HCT116 (cell line): ENCODE data around the gene BBS2. TPM values are rescaled to one million over a fixed set of nuclear protein-coding genes. Genes with fewer than 3 reads are reported as not detected.

Source experiments
- ATAC-seq: fragments of 200-7000 bp; cut with Tn5 transposase; 2 replicates; pipeline ENCODE4 v1.9.1; 2020; ENCODE audit warnings: mild to moderate bottlenecking, moderate library complexity
- Bru-seq: library from RNA; stranded (reverse); fragments of 400-500 nt; gene quantifications from one replicate; lab custom pipeline; 2021; lab: Mats Ljungman, UMichigan
- BruChase-seq, 2 experiments: library from RNA; stranded (reverse); fragments of 400-500 nt; gene quantifications; one replicate each; lab custom pipeline; 2021; lab: Mats Ljungman, UMichigan
- BruUV-seq: library from RNA; stranded (reverse); fragments of 400-500 nt; replicated peaks from 2 replicates; lab custom pipeline; 2021; lab: Mats Ljungman, UMichigan
- CTCF ChIA-PET: fragments of 300-600 bp; sonication (Branson Sonifier 250); formaldehyde crosslinking; loops from one replicate; lab custom pipeline; 2021; ENCODE audit warnings: antibody characterized with exemption; lab: Charles Lee
- POLR2A ChIA-PET: fragments of 300-600, 350-600 bp; sonication (Branson Sonifier 250); formaldehyde crosslinking; loops from one replicate; lab custom pipeline; 2021; ENCODE audit warnings: antibody characterized with exemption; lab: Charles Lee
- RAD21 ChIA-PET, 2 experiments: fragments of 300-600 bp; sonication (Branson Sonifier 250); formaldehyde crosslinking; loops; one replicate each; lab custom pipeline; 2023; ENCODE audit warnings: low total read pairs in 2 of 2; ENCODE audit not compliant: uncharacterized antibody in 2 of 2, unreplicated experiment in 2 of 2, low non-redundant PET in 1 of 2; lab: Charles Lee
- DNase-seq: peaks from one replicate; pipeline ENCODE4 v3.0.0-alpha.2; 2010; ENCODE audit warnings: low read depth, low spot score
- H2AFZ ChIP-seq: fragments of 200-600 bp; shearing (Covaris generic), sonication (generic); 2 replicates; pipeline ENCODE4 v1.6.1; 2017; ENCODE audit warnings: low read depth, mixed run types, mixed read lengths, antibody characterized with exemption, low read length; ENCODE audit not compliant: poor library complexity, severe bottlenecking
- H3K27ac ChIP-seq: 2 replicates; pipeline ENCODE4 v1.5.1; 2012; ENCODE audit warnings: low read depth, low read length
- H3K27me3 ChIP-seq: fragments of 200-600 bp; sonication (generic); 2 replicates; pipeline ENCODE4 v1.6.1; 2016; ENCODE audit warnings: mixed run types, low read length, mixed read lengths; ENCODE audit not compliant: insufficient read depth
- H3K36me3 ChIP-seq, 2 experiments: fragments of 200-500 bp in 1 of 2; fragments of 200-600 bp in 1 of 2; sonication (Bioruptor generic) in 1 of 2; sonication (generic) in 1 of 2; 2 replicates each; pipeline versions ENCODE4 v1.5.1 to v1.6.1; 2014 to 2016; ENCODE audit warnings: low read length in 2 of 2, inconsistent platforms in 1 of 2, mixed read lengths in 1 of 2, mixed run types in 1 of 2; ENCODE audit not compliant: insufficient read depth in 2 of 2, control insufficient read depth in 1 of 2
- H3K4me1 ChIP-seq, 2 experiments: fragments of 200-600 bp in 1 of 2; sonication (generic) in 1 of 2; 2 replicates each; pipeline versions ENCODE4 v1.5.1 to v1.6.1; 2012 to 2017; ENCODE audit warnings: low read length in 2 of 2, inconsistent platforms in 1 of 2, mild to moderate bottlenecking in 1 of 2, mixed read lengths in 1 of 2, mixed run types in 1 of 2, moderate library complexity in 1 of 2; ENCODE audit not compliant: insufficient read depth in 2 of 2, control insufficient read depth in 1 of 2
- H3K4me2 ChIP-seq: fragments of 200-600 bp; sonication (generic); 2 replicates; pipeline ENCODE4 v1.6.1; 2017; ENCODE audit warnings: mixed run types, low read length, mixed read lengths
- H3K4me3 ChIP-seq, 2 experiments: fragments of 200-600 bp in 1 of 2; sonication (generic) in 1 of 2; replicated peaks in 1 of 2; 2 replicates each; pipeline ENCODE4 v1.5.1; 2011 to 2016; ENCODE audit warnings: low read length in 2 of 2, control low read depth in 1 of 2, low read depth in 1 of 2, mild to moderate bottlenecking in 1 of 2, mixed read lengths in 1 of 2, mixed run types in 1 of 2
- H3K79me2 ChIP-seq: fragments of 200-600 bp; sonication (generic); 2 replicates; pipeline ENCODE4 v1.6.1; 2017; ENCODE audit warnings: mild to moderate bottlenecking, mixed run types, low read length, moderate library complexity, mixed read lengths; ENCODE audit not compliant: insufficient read depth
- H3K9ac ChIP-seq: fragments of 200-600 bp; sonication (generic); 2 replicates; pipeline ENCODE4 v1.6.1; 2016; ENCODE audit warnings: low read length, mixed read lengths
- H3K9me2 ChIP-seq: fragments of 200-600 bp; sonication (generic), shearing (Covaris generic); 2 replicates; pipeline ENCODE4 v1.6.1; 2017; ENCODE audit warnings: mixed run types, mild to moderate bottlenecking, moderate library complexity; ENCODE audit not compliant: insufficient read depth
- H3K9me3 ChIP-seq, 2 experiments: fragments of 200-500 bp in 1 of 2; fragments of 200-600 bp in 1 of 2; sonication (Bioruptor generic) in 1 of 2; sonication (generic) in 1 of 2; 2 replicates each; pipeline ENCODE4 v1.6.1; 2014 to 2017; ENCODE audit warnings: low read length in 2 of 2, mixed read lengths in 2 of 2, inconsistent platforms in 1 of 2, low read depth in 1 of 2, mild to moderate bottlenecking in 1 of 2, mixed run types in 1 of 2, moderate library complexity in 1 of 2; ENCODE audit not compliant: control insufficient read depth in 1 of 2, insufficient read depth in 1 of 2
- H4K20me1 ChIP-seq: fragments of 200-600 bp; sonication (generic), shearing (Covaris generic); 2 replicates; pipeline ENCODE4 v1.6.1; 2017; ENCODE audit warnings: mixed run types, mild to moderate bottlenecking, moderate library complexity; ENCODE audit not compliant: insufficient read depth
- CBX3 ChIP-seq: IDR thresholded peaks from 2 replicates; pipeline ENCODE4 v1.6.1; 2012; ENCODE audit warnings: low read depth
- ELF1 ChIP-seq: IDR thresholded peaks from 2 replicates; pipeline ENCODE4 v1.6.1; 2012; ENCODE audit warnings: low read depth, borderline replicate concordance
- EZH2 ChIP-seq: fragments of 200-600 bp; sonication (generic); IDR thresholded peaks from 2 replicates; pipeline ENCODE4 v1.6.1; 2017; ENCODE audit warnings: antibody characterized with exemption, mixed run types
- FOSL1 ChIP-seq: IDR thresholded peaks from 2 replicates; pipeline ENCODE4 v1.6.1; 2012; ENCODE audit warnings: low read depth
- JUND ChIP-seq: IDR thresholded peaks from 2 replicates; pipeline ENCODE4 v1.6.1; 2012
- POLR2A ChIP-seq: IDR thresholded peaks from 2 replicates; pipeline ENCODE4 v1.7.0; 2011; ENCODE audit warnings: borderline replicate concordance; ENCODE audit not compliant: insufficient read depth, insufficient read length; ENCODE audit errors: extremely low read depth
- POLR2AphosphoS5 ChIP-seq: IDR thresholded peaks from 2 replicates; pipeline ENCODE4 v1.6.1; 2011; ENCODE audit warnings: mild to moderate bottlenecking, low read depth, low read length, moderate library complexity
- SRF ChIP-seq: IDR thresholded peaks from 2 replicates; pipeline ENCODE4 v1.6.1; 2012; ENCODE audit warnings: low read depth
- TCF7L2 ChIP-seq: IDR thresholded peaks from 2 replicates; pipeline ENCODE4 v1.7.0; 2011; ENCODE audit warnings: borderline replicate concordance, inconsistent platforms; ENCODE audit not compliant: insufficient read depth, insufficient read length; ENCODE audit errors: extremely low read depth
- YY1 ChIP-seq: IDR thresholded peaks from 2 replicates; pipeline ENCODE4 v1.6.1; 2011; ENCODE audit warnings: low read length, low read depth, moderate library complexity, mild to moderate bottlenecking; ENCODE audit not compliant: insufficient replicate concordance; ENCODE audit errors: extremely low read depth
- ZFX ChIP-seq: fragments of 450-650 bp; IDR thresholded peaks from 2 replicates; pipeline ENCODE4 v1.6.1; 2017
- ZNF274 ChIP-seq: fragments of 200-500 bp; sonication (Bioruptor generic); IDR thresholded peaks from 2 replicates; pipeline ENCODE4 v1.6.1; 2014; ENCODE audit warnings: mild to moderate bottlenecking, low read depth, low read length, inconsistent platforms
- intact Hi-C: fragments of 100-400 bp; cut with micrococcal nuclease; formaldehyde crosslinking; loops from 2 replicates; pipeline ENCODE4 v1.10.0; 2022
- long read RNA-seq: library from polyadenylated mRNA; unstranded; transcript quantifications from one replicate; pipeline ENCODE4 v2.0.0, GENCODE V29; 2021; ENCODE audit not compliant: unreplicated experiment
- polyA plus RNA-seq: library from polyadenylated mRNA; unstranded; fragments of >200 nt; gene quantifications from 2 replicates; pipeline ENCODE4 v1.2.1, GENCODE V29; 2012; ENCODE audit warnings: missing spikeins
- total RNA-seq: library from RNA; stranded (reverse); gene quantifications from one replicate; pipeline ENCODE4 v1.2.1, GENCODE V29; 2021; ENCODE audit not compliant: unreplicated experiment

The BBS2 gene
- 26.7 TPM for total RNA-seq
- 23.7 and 23.8 TPM in 2 replicates for polyA plus RNA-seq
- percentile 57 among the genes with signal in this experiment for Bru-seq, nascent RNA
- BruChase-seq, experiment 1, labeled RNA remaining after a 6-hour chase: percentile 62 among the genes with signal in this experiment
- percentile 66 among the genes with signal in this experiment for BruChase-seq, experiment 2, labeled RNA remaining after a 2-hour chase
- long read RNA-seq, transcript BBS2-201 (17 exons, 2,963 nt): major isoform, 46 of 80 reads
- long read RNA-seq, partial matches to known transcripts: 7 of 80 reads
- long read RNA-seq, other reads (novel, unspliced or antisense): 26 of 80 reads

GRCh38 chr16:56519459-56520250 lies at the start of gene BBS2:
BBS2 (minus strand) TSS chr16:56520024; CDS start chr16:56519862, 162 bp downstream.
- RAD21 ChIA-PET: no interaction called here
- no peaks in the 10 kb centered on the region for H3K27me3 ChIP-seq
- H2AFZ ChIP-seq: peak within 1 kb of the TSS; percentile 58
- H3K27ac ChIP-seq: peak within 1 kb of the TSS; percentile 71
- H3K4me3 ChIP-seq: peak within 1 kb of the TSS; percentile 72 to 90
- BruUV-seq: no TSS peak
- peaks cover 21 to 29% of the 10 kb centered on the region in 2 experiments for H3K4me1 ChIP-seq
- no peaks in the 10 kb centered on the region for H4K20me1 ChIP-seq
- no peaks in the 10 kb centered on the region for H3K9me3 ChIP-seq
- intact Hi-C loops: no loop called here
- CTCF ChIA-PET: no interaction called here
- H3K36me3 ChIP-seq: no peaks in the 10 kb centered on the region
- DNase-seq (peak; percentile 51), ATAC-seq (peak; percentile 95)
- peak within 1 kb of the TSS; percentile 92 for H3K4me2 ChIP-seq
- peak; percentile 32; the same call in 1 of the 2 replicates for TF ChIP-seq ZFX
- no peak for TF ChIP-seq SRF
- peak; percentile 34 for TF ChIP-seq TCF7L2
- no peak for TF ChIP-seq ELF1
- TF ChIP-seq CBX3: no peak
- TF ChIP-seq POLR2A: peak; percentile 37
- no peak for TF ChIP-seq FOSL1
- TF ChIP-seq POLR2AphosphoS5: peak; percentile 92
- no peak for TF ChIP-seq ZNF274
- TF ChIP-seq YY1: no peak
- no peak for TF ChIP-seq JUND
- no peak for TF ChIP-seq EZH2
- POLR2A ChIA-PET: interaction anchor here (1.3 kb wide), 1 partner anchor 13 kb away, joined by 4 read pairs; no protein-coding TSS in a partner anchor
- H3K9ac ChIP-seq: peak within 1 kb of the TSS; percentile 67
- no peaks in the 10 kb centered on the region for H3K9me2 ChIP-seq
- H3K79me2 ChIP-seq: no peaks in the 10 kb centered on the region
